ENCODE results near the gene POLR1C. TPM values are rescaled to one million over a fixed set of nuclear protein-coding genes. Genes with fewer than 3 reads are reported as not detected.

The POLR1C gene
- total RNA-seq, 1 donor from 2014 or later, result 14.7 TPM

DNA sequence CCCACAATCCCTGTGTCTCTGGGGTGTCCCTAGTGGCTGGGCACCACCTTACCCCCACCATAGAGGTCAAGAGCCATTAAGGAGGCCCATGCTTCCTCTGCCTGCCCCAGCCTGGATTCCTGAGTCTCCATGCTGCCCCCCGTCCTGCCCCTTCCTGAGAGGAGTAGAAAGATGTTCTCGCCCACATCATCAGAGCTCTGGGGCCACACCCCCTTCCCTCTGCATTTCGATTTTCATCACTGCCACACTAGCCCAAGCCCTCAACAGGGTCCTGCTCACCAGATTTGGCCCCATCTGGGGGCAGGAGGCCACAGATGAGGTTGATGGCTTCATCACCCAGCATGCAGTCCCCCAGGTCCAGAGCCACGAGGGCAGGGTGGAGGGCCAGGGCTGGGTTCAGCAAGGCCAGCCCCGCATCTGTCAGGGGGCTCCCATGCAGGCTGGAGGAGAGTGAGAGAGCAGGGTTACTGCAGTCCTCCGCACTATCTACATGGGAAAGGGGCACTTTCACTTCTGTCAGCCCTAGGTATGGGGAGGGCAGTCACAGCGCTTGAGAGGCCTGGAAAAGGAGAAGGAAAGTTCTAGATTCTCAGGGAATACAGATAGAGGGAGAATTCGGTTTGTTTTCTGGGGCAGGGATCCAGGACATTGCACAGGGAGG lies 8.3 kb upstream of the POLR1C start:
- intact Hi-C loops (cut with micrococcal nuclease), result loop anchor here (5.0 kb wide), 1 partner anchor 56 kb away; no protein-coding TSS in a partner anchor

DNA sequence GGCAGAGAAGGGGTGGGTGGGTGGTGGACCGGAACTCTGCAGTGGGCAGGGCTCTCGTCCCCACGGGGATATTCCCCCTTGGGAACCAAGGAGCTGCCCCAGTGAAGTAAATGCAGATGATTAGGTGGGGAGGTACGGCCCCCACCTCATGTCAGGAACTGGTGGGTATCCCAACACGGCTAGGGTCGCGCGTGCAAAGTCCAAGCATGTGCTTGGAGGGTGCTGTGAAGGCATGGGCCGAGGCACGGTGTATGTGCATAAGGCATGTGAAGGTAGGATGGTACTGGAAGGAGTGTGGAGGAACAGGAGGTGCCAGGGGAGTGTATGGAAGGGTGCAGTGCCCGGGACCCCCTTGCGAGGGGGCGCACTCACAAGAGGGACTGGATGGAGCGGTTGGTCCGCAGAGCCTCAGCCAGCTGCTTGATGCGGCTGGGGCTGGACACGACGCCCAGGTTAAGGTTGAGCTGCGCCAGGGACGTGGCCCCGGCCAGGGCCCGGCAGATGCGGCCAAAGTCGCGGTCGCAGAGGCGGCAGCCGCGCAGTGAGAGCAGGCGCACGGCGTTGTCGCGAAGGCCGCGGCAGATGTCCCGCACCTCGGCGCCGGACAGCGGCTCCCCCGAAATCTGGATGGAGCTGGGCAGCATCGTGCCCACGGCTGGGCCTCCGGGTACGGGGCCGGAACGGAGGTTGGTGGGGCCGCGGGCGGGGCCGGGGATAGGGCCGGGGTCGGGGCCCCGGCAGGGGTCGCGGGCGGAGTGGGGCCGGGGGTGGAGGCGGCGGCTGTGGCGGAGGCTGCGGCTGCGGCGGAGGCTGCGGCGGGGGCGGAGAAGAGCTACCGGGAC lies 7.5 kb upstream of the POLR1C start:
- Histone ChIP-seq H3K27me3 (ENCODE audit: low read depth) (peaks cover 6% of the 10 kb centered on the region), H3K9me3 (replicated peaks) (no peaks in the 10 kb centered on the region), H3K36me3 (peaks cover 50% of the 10 kb centered on the region), H3K4me1 (peaks cover 70% of the 10 kb centered on the region), H3K4me3 (peak overlapping the region; percentile 87), H3K27ac (replicated peaks) (peak overlapping the region; percentile 82)
- TF ChIP-seq, protein P1, sequence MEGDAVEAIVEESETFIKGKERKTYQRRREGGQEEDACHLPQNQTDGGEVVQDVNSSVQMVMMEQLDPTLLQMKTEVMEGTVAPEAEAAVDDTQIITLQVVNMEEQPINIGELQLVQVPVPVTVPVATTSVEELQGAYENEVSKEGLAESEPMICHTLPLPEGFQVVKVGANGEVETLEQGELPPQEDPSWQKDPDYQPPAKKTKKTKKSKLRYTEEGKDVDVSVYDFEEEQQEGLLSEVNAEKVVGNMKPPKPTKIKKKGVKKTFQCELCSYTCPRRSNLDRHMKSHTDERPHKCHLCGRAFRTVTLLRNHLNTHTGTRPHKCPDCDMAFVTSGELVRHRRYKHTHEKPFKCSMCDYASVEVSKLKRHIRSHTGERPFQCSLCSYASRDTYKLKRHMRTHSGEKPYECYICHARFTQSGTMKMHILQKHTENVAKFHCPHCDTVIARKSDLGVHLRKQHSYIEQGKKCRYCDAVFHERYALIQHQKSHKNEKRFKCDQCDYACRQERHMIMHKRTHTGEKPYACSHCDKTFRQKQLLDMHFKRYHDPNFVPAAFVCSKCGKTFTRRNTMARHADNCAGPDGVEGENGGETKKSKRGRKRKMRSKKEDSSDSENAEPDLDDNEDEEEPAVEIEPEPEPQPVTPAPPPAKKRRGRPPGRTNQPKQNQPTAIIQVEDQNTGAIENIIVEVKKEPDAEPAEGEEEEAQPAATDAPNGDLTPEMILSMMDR (IDR thresholded peaks at IDR 0.05; ENCODE audit: borderline replicate concordance), result no peak
- intact Hi-C loops (cut with micrococcal nuclease), result loop anchor here (5.0 kb wide), 1 partner anchor 57 kb away; no protein-coding TSS in a partner anchor
- DNase-seq, result no peak

More for the DNA sequence above, 8.3 kb upstream of the POLR1C start:
- TF ChIP-seq, protein P1 (IDR thresholded peaks at IDR 0.05; ENCODE audit: borderline replicate concordance), result no peak
- H3K27me3 ChIP-seq (ENCODE audit: low read depth), result peaks cover 6% of the 10 kb centered on the region
- H3K36me3 ChIP-seq, result peaks cover 49% of the 10 kb centered on the region
- peaks cover 63% of the 10 kb centered on the region for H3K4me1 ChIP-seq
- peak overlapping the region; percentile 87 for H3K4me3 ChIP-seq
- H3K27ac ChIP-seq (replicated peaks), result no peak overlapping the region
- no peaks in the 10 kb centered on the region for H3K9me3 ChIP-seq (replicated peaks)
- DNase-seq, result no peak

DNA sequence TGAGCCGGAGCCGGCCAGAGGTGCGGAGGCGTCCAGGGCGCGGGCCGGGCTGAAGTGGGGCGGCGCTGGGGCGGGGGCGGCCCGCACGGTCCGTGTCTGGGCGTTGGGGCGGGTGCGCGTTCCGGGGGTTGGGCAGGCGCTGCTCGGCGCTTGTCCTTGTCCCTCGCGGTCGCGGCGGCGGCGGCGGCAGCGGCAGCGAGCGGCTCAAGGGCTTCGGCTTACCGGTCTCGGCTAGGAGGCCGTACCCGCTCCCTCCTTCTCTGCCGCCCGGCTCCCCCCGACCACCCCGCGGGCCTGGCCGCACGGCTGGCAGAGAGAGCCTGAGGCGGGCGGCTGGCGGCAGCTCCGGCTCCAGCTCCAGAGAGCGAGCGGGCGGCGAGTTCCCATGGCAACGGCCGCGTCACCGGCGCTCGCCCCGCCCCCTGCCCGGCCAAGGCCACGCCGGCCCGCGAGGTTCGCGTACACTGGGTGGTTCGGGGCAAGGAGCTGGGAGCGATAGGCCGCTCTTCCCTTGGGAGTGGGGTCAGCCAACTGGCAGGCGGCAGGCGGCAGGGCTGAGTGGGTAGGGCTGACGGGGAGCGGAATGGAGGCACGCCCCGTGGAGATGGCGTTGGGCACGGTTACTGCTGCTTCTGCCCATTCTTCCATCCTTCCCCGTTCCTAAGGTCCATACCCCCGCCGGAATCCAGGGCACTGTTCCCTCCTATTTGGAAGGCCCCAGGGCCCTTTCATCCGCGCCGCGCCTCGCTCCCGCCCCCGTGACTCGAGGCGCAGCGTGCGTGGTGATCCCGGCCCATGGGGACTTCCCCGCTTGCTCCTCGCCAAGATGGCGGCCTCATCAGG lies 6.7 kb upstream of the POLR1C start, which contains the start of gene LRRC73:
LRRC73 (minus strand) TSS at position 363 of the 843 bp plus-strand sequence. CDS start 561 bp downstream, outside the sequence.
- DNase-seq, result peak; percentile 90
- TF ChIP-seq, protein P1 (IDR thresholded peaks at IDR 0.05; ENCODE audit: borderline replicate concordance), result no peak
- Histone ChIP-seq H3K9me3 (replicated peaks) (no peaks in the 10 kb centered on the region), H3K4me1 (peaks cover 79% of the 10 kb centered on the region), H3K4me3 (peak within 1 kb of the TSS; percentile 87), H3K36me3 (peaks cover 50% of the 10 kb centered on the region), H3K27ac (replicated peaks) (peak within 1 kb of the TSS; percentile 82), H3K27me3 (ENCODE audit: low read depth) (peaks cover 6% of the 10 kb centered on the region)
- intact Hi-C loops (cut with micrococcal nuclease), result loop anchor here (5.0 kb wide), 1 partner anchor 58 kb away; no protein-coding TSS in a partner anchor

DNA sequence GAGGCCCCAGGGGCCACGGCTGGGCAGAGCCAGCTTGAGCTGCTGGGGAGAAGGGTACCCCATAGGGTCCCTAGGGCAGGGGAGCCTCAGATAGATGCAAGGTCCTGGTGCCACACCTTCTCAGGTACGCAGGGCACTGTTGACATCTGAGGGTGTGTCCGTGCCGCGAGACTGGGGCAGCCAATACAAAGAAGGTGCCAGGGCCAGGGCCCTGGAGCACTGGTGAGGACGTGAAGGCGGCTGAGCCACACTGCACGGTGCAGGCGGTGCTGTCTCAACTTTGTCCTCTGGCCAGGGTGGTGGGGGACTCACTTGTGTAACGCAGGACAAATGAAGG lies 6.1 kb upstream of the POLR1C start:
- TF ChIP-seq, protein P1 (IDR thresholded peaks at IDR 0.05; ENCODE audit: borderline replicate concordance), result no peak
- peak overlapping the region; percentile 87 for H3K4me3 ChIP-seq
- peaks cover 85% of the 10 kb centered on the region for H3K4me1 ChIP-seq
- no peak for DNase-seq
- H3K27me3 ChIP-seq (ENCODE audit: low read depth), result peaks cover 6% of the 10 kb centered on the region
- peak overlapping the region; percentile 82 for H3K27ac ChIP-seq (replicated peaks)
- peaks cover 47% of the 10 kb centered on the region for H3K36me3 ChIP-seq
- intact Hi-C loops (cut with micrococcal nuclease), result no loop called here
- H3K9me3 ChIP-seq (replicated peaks), result no peaks in the 10 kb centered on the region

Measured in left ventricle myocardium inferior (tissue), 1 donor.